ENCODE measurements around the gene PLCG2. TPM values are rescaled to one million over a fixed set of nuclear protein-coding genes. Genes with fewer than 3 reads are reported as not detected.

PLCG2 gene
- total RNA-seq, 2 experiments from 2014 or later, result 7.0 to 7.6 TPM

DNA sequence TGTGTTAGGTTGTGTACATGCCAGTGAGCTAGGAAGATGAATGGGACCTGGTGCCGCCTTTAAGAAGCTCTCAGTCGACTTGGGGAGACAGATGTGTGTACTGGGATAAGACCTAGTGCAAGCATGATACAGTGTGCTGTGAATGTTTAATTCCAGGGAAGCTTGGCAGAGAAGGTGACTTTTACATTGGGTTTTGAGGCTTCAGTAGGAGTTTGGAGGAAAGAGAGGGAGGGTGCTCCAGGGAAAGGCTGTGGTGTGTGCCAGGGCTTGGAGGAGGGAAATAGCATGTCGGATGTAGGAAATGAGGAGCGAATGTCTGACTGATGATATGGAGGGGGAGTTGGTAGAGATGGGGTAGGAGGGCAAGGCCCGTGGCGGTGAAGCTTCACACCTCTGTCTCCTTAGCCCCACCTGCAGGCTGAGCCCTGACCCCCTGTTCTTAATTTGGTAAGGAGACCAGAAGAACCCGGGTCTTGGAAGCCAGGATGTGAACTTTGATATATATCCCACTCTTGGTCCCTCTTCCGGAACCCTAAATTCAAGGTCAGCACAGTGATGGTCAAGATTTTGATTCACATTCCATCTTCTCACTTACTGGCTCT, 76.6 kb downstream of the PLCG2 start:
- CTCF ChIA-PET, result interaction anchor here (0.6 to 1.2 kb wide), 4 partner anchors 11 to 41 kb away, joined by 3 to 5 read pairs (median 3); no protein-coding TSS in a partner anchor
- Mint-ChIP-seq H3K36me3 (ENCODE audit: low read depth) (no peaks in the 10 kb centered on the region), H3K27me3 (peaks cover 4% of the 10 kb centered on the region), H3K27ac (no peak overlapping the region), H3K4me3 (no peak overlapping the region), H3K9me3 (ENCODE audit: low read depth) (no peaks in the 10 kb centered on the region), H3K4me1 (no peaks in the 10 kb centered on the region)
- DNase-seq, result no peak
- POLR2A ChIA-PET, result no interaction called here
- no peak for ATAC-seq
- intact Hi-C loops (cut with DNase I, micrococcal nuclease), result no loop called here

DNA sequence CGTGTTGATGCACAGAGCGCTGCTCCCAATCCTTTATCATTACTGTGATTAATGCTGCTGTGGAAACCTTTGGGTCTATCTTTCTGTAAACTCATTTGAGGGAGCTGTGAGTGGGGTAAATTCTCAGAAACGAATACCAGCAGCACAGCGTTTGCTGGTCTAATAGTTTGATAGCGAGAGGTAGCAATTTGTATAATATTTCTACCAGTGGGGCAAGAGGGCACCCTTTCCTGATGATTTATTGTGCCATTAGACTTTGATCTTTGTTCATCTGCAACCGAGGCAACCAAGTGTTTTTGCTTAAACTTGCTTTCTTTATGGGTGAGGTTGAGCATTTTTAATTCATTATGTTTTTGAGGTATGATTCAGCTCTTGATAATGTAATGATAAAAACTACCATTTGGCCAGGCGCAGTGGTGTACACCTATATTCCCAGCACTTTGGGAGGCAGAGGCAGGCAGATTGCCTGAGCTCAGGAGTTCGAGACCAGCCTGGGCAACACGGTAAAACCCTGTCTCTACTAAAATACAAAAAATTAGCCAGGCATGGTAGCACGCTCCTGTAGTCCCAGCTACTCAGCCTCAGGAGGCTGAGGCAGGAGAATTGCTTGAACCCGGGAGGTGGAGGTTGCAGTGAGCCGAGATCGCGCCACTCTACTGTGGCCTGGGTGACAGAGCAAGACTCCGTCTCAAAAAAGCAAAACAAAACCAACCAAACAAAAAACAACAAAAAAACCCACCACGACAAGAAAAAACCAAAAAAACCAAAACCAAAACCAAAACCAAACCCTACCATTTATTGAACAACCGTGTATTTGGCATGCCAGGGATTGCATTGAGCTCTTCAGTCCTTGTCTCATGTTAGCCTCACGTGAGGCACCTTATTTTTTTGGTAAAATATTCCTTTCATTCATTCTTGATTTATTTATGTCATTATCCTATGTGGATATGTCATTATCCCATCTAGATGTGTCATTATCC, 81.5 kb downstream of the PLCG2 start:
- H3K4me1 Mint-ChIP-seq, result no peaks in the 10 kb centered on the region
- CTCF ChIA-PET, result interaction anchor here (0.6 to 1.4 kb wide), 5 partner anchors 9 to 486 kb away, joined by 3 to 7 read pairs (median 3); no protein-coding TSS in a partner anchor

DNA sequence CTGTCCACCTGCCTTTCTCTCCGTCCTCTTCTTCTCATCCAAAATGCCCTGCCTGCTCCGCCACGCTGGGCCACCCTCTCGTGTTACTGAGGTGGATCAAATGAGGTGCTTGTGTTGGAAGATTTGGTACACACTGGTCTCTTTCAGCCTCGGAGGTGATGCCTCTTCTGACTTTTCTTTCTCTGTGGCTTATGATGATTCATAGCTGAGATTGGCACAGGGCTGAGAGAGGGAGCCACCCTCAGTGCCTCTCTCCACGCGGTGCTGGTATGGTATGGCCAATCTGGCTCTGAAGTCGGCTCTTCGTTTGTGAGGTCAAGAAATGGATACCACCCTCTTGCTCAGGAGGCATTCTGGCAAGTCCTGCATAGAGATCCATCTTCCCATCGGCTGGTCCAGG, 82.4 kb downstream of the PLCG2 start:
- no peak for ATAC-seq
- H3K4me1 Mint-ChIP-seq, result no peaks in the 10 kb centered on the region
- POLR2A ChIA-PET, result no interaction called here

More for the DNA sequence above, 81.5 kb downstream of the PLCG2 start:
- POLR2A ChIA-PET, result interaction anchor here (0.6 kb wide), 1 partner anchor 38 kb away, joined by 3 read pairs; no protein-coding TSS in a partner anchor
- intact Hi-C loops (cut with DNase I, micrococcal nuclease), result no loop called here
- H3K27ac Mint-ChIP-seq, result no peak overlapping the region
- H3K9me3 Mint-ChIP-seq (ENCODE audit: low read depth), result no peaks in the 10 kb centered on the region
- DNase-seq (no peak), ATAC-seq (no peak)
- no peak overlapping the region for H3K4me3 Mint-ChIP-seq
- no peaks in the 10 kb centered on the region for H3K36me3 Mint-ChIP-seq (ENCODE audit: low read depth)
- H3K27me3 Mint-ChIP-seq, result peaks cover 1% of the 10 kb centered on the region

DNA sequence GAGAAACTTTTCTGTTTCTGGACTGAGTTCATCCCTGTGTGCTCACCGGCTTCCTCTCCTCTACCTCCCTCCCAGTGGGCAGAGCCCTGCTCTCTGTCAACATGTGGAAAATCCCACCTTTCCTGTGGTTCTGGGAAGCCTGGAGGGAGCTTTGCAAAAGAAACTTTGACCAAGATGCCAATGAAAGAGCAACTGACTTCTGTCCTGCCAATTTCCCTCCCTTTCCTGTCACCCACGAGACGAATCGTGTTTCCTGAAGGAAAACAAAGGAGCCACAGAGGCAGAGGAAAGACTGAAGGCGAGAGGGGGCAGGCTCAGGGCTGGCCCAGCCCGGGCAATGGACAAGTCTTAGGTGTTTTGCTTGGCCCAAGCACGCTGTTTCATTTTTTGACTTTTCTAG, 82.8 kb downstream of the PLCG2 start:
- ATAC-seq, result no peak
- Mint-ChIP-seq H3K4me1 (no peaks in the 10 kb centered on the region), H3K27ac (no peak overlapping the region), H3K36me3 (ENCODE audit: low read depth) (no peaks in the 10 kb centered on the region), H3K27me3 (no peaks in the 10 kb centered on the region), H3K4me3 (no peak overlapping the region), H3K9me3 (ENCODE audit: low read depth) (no peaks in the 10 kb centered on the region)
- POLR2A ChIA-PET, result no interaction called here
- DNase-seq, result no peak
- intact Hi-C loops (cut with DNase I, micrococcal nuclease), result no loop called here
- CTCF ChIA-PET, result interaction anchor here (0.7 kb wide), 1 partner anchor 28 kb away, joined by 3 read pairs; no protein-coding TSS in a partner anchor

More for the DNA sequence above, 82.4 kb downstream of the PLCG2 start:
- no peaks in the 10 kb centered on the region for H3K27me3 Mint-ChIP-seq
- H3K27ac Mint-ChIP-seq, result no peak overlapping the region
- intact Hi-C loops (cut with DNase I, micrococcal nuclease), result no loop called here
- CTCF ChIA-PET, result interaction anchor here (0.6 to 1.2 kb wide), 4 partner anchors 25 to 487 kb away, joined by 3 to 4 read pairs (median 3); no protein-coding TSS in a partner anchor
- no peak overlapping the region for H3K4me3 Mint-ChIP-seq
- H3K36me3 Mint-ChIP-seq (ENCODE audit: low read depth), result no peaks in the 10 kb centered on the region
- DNase-seq, result no peak
- H3K9me3 Mint-ChIP-seq (ENCODE audit: low read depth), result no peaks in the 10 kb centered on the region

DNA sequence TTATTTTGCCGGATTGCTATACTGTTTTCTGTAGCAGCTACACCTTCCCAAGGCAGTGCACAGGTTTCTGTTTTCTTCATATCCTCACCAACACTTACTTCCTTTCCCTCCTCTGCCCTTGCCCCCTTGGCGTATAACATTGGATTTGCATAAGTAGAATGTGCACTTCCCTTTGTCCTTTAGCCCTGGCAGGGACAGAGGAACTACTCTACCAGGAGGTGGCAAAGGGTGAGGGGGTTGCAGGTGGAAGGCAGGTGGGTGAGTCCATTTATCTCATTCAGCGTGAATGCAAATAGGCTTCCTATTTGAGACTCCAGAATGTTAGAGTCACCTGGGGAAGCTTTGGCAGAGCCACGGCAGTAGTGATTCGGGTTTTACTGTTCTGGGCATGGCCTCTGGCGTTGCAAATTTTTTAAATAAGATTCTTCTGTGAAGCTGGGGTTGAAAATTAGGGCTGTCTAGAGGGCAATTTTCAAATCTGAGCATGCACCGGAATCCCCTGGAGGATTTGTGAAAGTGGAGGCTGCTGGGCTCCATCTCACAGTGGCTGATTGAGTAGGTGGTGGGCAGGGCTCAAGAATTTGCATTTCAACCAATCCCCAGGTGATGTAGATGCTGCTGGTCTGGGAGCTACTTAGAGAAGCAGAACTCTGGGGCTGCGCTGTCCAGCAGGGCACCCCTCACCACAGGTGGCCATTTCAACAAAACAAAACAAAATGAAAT, 84.7 kb downstream of the PLCG2 start:
- intact Hi-C loops (cut with DNase I, micrococcal nuclease), result no loop called here
- no peaks in the 10 kb centered on the region for H3K36me3 Mint-ChIP-seq (ENCODE audit: low read depth)
- H3K27me3 Mint-ChIP-seq, result no peaks in the 10 kb centered on the region
- DNase-seq, result no peak
- H3K4me1 Mint-ChIP-seq, result no peaks in the 10 kb centered on the region
- H3K9me3 Mint-ChIP-seq (ENCODE audit: low read depth), result no peaks in the 10 kb centered on the region
- ChIA-PET POLR2A (no interaction called here), CTCF (interaction anchor here (1.3 kb wide), 1 partner anchor 11 kb away, joined by 4 read pairs; no protein-coding TSS in a partner anchor)
- ATAC-seq, result no peak
- H3K27ac Mint-ChIP-seq, result no peak overlapping the region
- no peak overlapping the region for H3K4me3 Mint-ChIP-seq

DNA sequence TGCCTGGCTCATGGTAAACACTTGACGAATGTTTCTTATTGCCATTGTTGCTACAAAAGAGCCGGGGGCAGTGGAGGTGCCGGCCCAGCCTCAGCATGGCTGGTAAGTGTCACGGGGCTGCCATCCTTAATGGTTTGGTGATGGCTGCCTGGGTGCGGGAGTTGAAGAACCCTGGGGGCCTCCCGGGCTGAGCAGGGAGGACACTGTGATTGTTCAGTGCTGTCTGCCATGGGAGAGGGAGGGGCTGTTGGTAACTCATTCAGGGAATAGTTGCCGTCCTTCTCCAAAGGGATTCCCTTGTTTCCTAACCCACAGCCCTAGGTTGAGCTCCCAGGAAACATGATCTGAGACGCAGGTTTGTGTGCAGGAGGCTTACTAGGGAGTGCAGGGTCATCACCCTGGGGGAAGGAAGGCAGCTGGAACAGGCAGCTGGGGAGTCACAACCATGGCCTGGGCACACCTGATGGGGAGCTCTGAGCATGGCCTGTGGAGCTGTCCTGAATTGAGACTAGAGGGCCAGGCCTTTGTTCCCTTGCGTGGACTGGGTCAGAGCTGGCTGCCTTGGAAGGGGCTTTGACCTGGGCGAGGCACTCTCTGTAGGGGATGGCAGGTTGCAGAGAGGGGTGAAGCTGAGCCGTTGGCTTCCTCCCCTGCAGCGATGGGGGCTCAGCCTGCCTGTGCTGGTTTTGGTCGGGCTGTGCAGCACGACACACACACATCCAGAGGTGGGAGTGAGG, 85.7 kb downstream of the PLCG2 start:
- Mint-ChIP-seq H3K9me3 (ENCODE audit: low read depth) (no peaks in the 10 kb centered on the region), H3K36me3 (ENCODE audit: low read depth) (no peaks in the 10 kb centered on the region), H3K4me3 (no peak overlapping the region), H3K27me3 (no peaks in the 10 kb centered on the region), H3K4me1 (no peaks in the 10 kb centered on the region), H3K27ac (no peak overlapping the region)
- ATAC-seq (no peak), DNase-seq (no peak)
- POLR2A ChIA-PET, result no interaction called here
- CTCF ChIA-PET, result interaction anchor here (1.3 kb wide), 1 partner anchor 10 kb away, joined by 4 read pairs; no protein-coding TSS in a partner anchor
- intact Hi-C loops (cut with DNase I, micrococcal nuclease), result no loop called here

DNA sequence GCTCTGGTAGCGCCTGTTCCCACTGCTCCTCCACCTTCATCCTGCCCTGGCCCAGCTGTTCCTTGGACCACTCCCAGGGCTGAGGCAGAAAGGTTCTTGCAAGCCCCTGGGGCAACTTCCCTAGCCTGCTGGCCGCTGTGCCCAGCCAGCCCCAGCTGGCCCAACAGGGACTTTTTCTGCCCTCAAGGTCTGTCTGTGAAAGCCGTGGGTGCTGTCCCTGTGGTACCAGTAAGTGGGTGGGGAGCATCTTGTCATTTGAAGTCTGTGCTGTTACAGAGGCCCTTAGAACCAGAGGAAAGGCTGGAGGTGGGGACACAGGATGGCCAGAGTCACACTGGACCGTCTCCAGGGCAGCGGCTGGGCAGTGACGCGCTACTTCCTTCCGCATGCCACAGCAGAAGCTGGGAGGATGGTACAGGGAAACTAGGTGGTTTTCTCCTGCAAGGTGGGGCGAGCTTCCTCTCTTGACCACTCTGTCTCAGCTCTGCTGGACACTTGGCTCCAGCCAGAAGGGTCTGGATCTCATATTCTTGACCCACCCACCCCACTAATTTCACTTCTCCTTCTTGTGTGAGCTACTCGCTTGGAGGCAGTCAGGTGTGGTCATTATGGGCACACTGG, 87.8 kb downstream of the PLCG2 start:
- intact Hi-C loops (cut with DNase I, micrococcal nuclease), result no loop called here
- Mint-ChIP-seq H3K27ac (no peak overlapping the region), H3K4me3 (no peak overlapping the region), H3K36me3 (ENCODE audit: low read depth) (no peaks in the 10 kb centered on the region), H3K9me3 (ENCODE audit: low read depth) (no peaks in the 10 kb centered on the region), H3K27me3 (peaks cover 2% of the 10 kb centered on the region), H3K4me1 (no peaks in the 10 kb centered on the region)
- no peak for DNase-seq
- ATAC-seq, result no peak
- ChIA-PET CTCF (interaction anchor here (1.1 kb wide), 1 partner anchor 11 kb away, joined by 5 read pairs; no protein-coding TSS in a partner anchor), POLR2A (no interaction called here)

DNA sequence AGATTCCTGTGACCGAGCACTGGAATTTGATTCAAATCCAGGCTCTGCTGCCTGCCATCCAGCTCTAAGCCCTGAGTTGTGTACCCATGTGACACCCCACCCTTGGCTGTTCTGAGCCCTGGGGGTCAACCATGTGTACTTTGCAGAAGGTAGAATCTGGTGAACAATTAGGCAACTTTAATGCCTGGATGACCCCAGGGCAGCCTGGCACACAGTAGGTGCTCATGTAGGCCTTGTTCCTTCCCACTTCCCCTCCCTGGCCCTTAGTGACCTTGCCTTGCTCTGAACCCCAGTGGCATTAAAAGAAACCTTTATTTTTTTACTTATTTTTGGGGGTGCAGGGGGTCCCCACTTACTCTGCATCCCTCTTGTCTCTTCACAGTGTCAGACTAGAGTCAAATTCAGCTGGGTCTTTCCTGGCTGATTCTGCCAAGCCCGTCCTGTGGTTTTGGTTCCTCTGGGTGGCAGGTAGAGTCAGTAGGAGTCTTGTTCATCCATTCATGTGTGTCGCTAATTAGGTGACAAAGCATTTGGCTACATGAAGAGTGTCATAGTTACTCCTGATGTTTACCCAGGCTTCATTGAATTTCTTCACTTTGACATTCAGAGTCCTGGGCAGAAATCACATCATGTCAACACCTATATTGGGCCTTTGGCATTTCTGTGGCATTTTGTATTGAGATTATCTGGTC, 89.1 kb downstream of the PLCG2 start:
- DNase-seq (no peak), ATAC-seq (no peak)
- H3K4me3 Mint-ChIP-seq, result no peak overlapping the region
- H3K27ac Mint-ChIP-seq, result no peak overlapping the region
- ChIA-PET POLR2A (no interaction called here), CTCF (interaction anchor here (1.0 kb wide), 1 partner anchor 20 kb away, joined by 3 read pairs; no protein-coding TSS in a partner anchor)
- intact Hi-C loops (cut with DNase I, micrococcal nuclease), result no loop called here
- H3K9me3 Mint-ChIP-seq (ENCODE audit: low read depth), result no peaks in the 10 kb centered on the region
- peaks cover 2% of the 10 kb centered on the region for H3K27me3 Mint-ChIP-seq
- no peaks in the 10 kb centered on the region for H3K4me1 Mint-ChIP-seq
- no peaks in the 10 kb centered on the region for H3K36me3 Mint-ChIP-seq (ENCODE audit: low read depth)

DNA sequence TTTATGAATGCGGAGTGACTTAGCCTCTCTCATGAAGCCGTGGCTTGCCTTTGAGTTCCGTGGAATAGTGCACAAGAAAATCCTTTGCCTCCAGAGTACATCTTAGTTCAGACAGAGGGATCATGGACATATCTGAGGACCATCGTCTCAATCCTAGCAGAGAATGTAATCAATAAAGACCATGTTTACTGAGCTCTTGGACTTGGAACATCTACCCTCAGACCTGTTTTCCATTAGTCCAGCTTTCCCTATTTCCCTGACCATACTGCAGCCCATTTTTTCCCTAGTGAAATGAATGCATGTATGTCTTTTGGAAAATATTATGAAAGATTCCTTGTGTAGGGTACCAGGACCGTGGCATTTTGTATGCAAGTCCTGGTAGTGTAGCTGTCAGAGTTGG, 90.2 kb downstream of the PLCG2 start:
- ChIA-PET CTCF (interaction anchor here (0.7 kb wide), 1 partner anchor 9 kb away, joined by 3 read pairs; no protein-coding TSS in a partner anchor), POLR2A (no interaction called here)

DNA sequence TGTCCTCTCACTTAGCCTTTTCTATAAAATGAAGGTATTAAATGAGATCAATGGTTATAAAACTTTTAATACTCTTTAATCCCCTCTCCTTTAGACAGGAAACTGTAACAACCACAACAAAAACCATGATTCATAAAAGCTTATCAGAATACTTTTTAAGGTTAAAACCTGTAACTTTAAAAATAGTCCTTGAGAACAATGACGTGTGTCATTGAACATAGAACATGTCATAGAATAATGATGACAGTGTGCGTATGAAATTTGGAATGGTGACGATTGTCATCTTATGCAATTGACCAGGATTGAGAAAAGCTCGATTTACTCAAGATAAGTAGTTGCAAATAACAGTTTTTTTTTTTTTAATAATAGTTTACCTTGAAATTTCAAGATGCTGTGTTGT, 94.1 kb downstream of the PLCG2 start:
- Mint-ChIP-seq H3K4me3 (no peak overlapping the region), H3K27ac (no peak overlapping the region), H3K27me3 (peaks cover 2% of the 10 kb centered on the region), H3K4me1 (peaks cover 3% of the 10 kb centered on the region), H3K36me3 (ENCODE audit: low read depth) (no peaks in the 10 kb centered on the region), H3K9me3 (ENCODE audit: low read depth) (no peaks in the 10 kb centered on the region)
- intact Hi-C loops (cut with DNase I, micrococcal nuclease), result loop anchor here (5.0 to 10.0 kb wide), 3 partner anchors 78 to 506 kb away; no protein-coding TSS in a partner anchor
- ATAC-seq, result no peak
- POLR2A ChIA-PET, result no interaction called here
- no peak for DNase-seq
- CTCF ChIA-PET, result interaction anchor here (0.6 to 5.2 kb wide), 17 partner anchors 13 to 1560 kb away, joined by 3 to 33 read pairs (median 4); no protein-coding TSS in a partner anchor

More for the DNA sequence above, 90.2 kb downstream of the PLCG2 start:
- H3K4me1 Mint-ChIP-seq, result peaks cover 3% of the 10 kb centered on the region
- no peaks in the 10 kb centered on the region for H3K9me3 Mint-ChIP-seq (ENCODE audit: low read depth)
- no peaks in the 10 kb centered on the region for H3K36me3 Mint-ChIP-seq (ENCODE audit: low read depth)
- no peak overlapping the region for H3K4me3 Mint-ChIP-seq
- intact Hi-C loops (cut with DNase I, micrococcal nuclease), result no loop called here
- H3K27ac Mint-ChIP-seq, result no peak overlapping the region
- peaks cover 2% of the 10 kb centered on the region for H3K27me3 Mint-ChIP-seq
- no peak for ATAC-seq
- DNase-seq, result no peak
